ENCODE results near the gene MCMBP.

MCMBP gene

DNA sequence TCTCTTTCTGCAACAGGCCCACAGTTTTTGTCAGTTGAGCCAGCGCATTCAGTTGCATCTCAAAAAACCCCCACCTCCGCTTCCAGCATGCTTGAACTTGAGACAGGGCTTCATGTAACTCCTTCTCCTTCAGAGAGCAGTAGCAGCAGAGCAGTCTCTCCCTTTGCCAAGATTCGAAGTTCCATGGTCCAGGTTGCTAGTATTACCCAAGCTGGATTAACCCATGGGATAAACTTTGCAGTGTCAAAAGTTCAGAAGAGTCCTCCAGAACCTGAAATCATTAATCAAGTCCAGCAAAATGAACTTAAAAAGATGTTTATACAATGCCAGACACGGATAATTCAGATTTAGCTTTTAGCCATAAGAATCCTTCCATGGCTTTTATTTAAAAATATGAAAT, 45.2 kb downstream of the MCMBP start:
- no peak overlapping the region for H3K4me3 ChIP-seq (ENCODE audit: insufficient read length, low read depth)
- no peaks in the 10 kb centered on the region for H3K4me1 ChIP-seq (ENCODE audit: insufficient read depth, insufficient read length)
- no peak for DNase-seq (ENCODE audit: low read depth, low spot score)
- H3K27me3 ChIP-seq (ENCODE audit: insufficient read depth, insufficient read length): no peaks in the 10 kb centered on the region
- TF ChIP-seq ZNF274 (IDR thresholded peaks at IDR 0.05; ENCODE audit: low read depth, low read length) (no peak), SUZ12 (IDR thresholded peaks at IDR 0.05; ENCODE audit: extremely low read depth, insufficient read depth, insufficient read length) (no peak), YY1 (IDR thresholded peaks at IDR 0.05; ENCODE audit: insufficient read depth, insufficient read length) (no peak)
- H3K9ac ChIP-seq (ENCODE audit: insufficient read length, low read depth): no peak overlapping the region
- peaks cover 65% of the 10 kb centered on the region for H3K36me3 ChIP-seq (ENCODE audit: insufficient read depth, insufficient read length, low read length)
- H3K9me3 ChIP-seq (ENCODE audit: insufficient read depth, low read length): no peaks in the 10 kb centered on the region

DNA sequence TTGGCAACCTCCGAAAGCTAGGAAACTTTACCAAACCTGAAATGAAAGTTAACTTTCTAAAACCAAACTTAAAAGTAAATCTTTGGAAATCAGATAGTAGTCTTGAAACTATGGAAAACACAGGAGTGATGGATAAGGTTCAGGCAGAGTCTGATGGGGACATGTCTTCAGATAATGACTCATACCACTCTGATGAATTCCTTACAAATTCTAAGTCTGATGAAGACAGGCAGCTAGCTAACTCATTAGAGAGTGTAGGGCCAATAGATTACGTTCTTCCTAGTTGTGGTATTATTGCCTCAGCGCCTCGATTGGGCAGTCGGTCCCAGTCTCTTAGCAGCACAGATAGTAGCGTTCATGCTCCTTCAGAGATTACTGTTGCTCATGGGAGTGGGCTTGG, 45.9 kb downstream of the MCMBP start:
- no peak for DNase-seq (ENCODE audit: low read depth, low spot score)
- H3K36me3 ChIP-seq (ENCODE audit: insufficient read depth, insufficient read length, low read length): peaks cover 58% of the 10 kb centered on the region
- H3K4me1 ChIP-seq (ENCODE audit: insufficient read depth, insufficient read length): no peaks in the 10 kb centered on the region
- H3K27me3 ChIP-seq (ENCODE audit: insufficient read depth, insufficient read length): no peaks in the 10 kb centered on the region
- no peaks in the 10 kb centered on the region for H3K9me3 ChIP-seq (ENCODE audit: insufficient read depth, low read length)
- TF ChIP-seq YY1 (IDR thresholded peaks at IDR 0.05; ENCODE audit: insufficient read depth, insufficient read length): no peak
- TF ChIP-seq ZNF274 (IDR thresholded peaks at IDR 0.05; ENCODE audit: low read depth, low read length): no peak
- no peak for TF ChIP-seq SUZ12 (IDR thresholded peaks at IDR 0.05; ENCODE audit: extremely low read depth, insufficient read depth, insufficient read length)
- no peak overlapping the region for H3K4me3 ChIP-seq (ENCODE audit: insufficient read length, low read depth)
- H3K9ac ChIP-seq (ENCODE audit: insufficient read length, low read depth): no peak overlapping the region

DNA sequence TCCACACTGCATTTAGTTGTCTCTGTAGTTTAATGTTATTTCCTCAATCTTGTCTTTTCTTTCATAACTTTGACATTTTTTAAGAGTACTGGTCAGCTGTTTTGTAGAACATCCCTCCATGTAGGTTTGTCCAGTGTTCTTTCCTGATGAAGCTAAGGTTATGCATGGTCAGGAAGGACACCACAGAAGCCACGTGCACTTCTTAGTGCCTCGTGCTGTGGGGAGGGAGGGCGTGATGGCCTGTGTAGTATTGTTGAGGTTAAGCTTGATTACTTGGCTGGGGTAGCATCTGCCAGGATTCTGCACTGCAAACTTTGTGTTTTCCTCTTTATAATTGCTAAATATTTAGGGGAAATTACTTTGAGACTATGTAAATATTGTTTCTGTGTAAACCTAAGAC, 48.3 kb downstream of the MCMBP start:
- H3K27me3 ChIP-seq (ENCODE audit: insufficient read depth, insufficient read length): no peaks in the 10 kb centered on the region
- no peak overlapping the region for H3K4me3 ChIP-seq (ENCODE audit: insufficient read length, low read depth)
- DNase-seq (ENCODE audit: low read depth, low spot score): no peak
- no peak overlapping the region for H3K9ac ChIP-seq (ENCODE audit: insufficient read length, low read depth)
- peaks cover 34% of the 10 kb centered on the region for H3K36me3 ChIP-seq (ENCODE audit: insufficient read depth, insufficient read length, low read length)
- no peaks in the 10 kb centered on the region for H3K4me1 ChIP-seq (ENCODE audit: insufficient read depth, insufficient read length)
- no peaks in the 10 kb centered on the region for H3K9me3 ChIP-seq (ENCODE audit: insufficient read depth, low read length)
- TF ChIP-seq YY1 (IDR thresholded peaks at IDR 0.05; ENCODE audit: insufficient read depth, insufficient read length) (no peak), SUZ12 (IDR thresholded peaks at IDR 0.05; ENCODE audit: extremely low read depth, insufficient read depth, insufficient read length) (no peak), ZNF274 (IDR thresholded peaks at IDR 0.05; ENCODE audit: low read depth, low read length) (no peak)

DNA sequence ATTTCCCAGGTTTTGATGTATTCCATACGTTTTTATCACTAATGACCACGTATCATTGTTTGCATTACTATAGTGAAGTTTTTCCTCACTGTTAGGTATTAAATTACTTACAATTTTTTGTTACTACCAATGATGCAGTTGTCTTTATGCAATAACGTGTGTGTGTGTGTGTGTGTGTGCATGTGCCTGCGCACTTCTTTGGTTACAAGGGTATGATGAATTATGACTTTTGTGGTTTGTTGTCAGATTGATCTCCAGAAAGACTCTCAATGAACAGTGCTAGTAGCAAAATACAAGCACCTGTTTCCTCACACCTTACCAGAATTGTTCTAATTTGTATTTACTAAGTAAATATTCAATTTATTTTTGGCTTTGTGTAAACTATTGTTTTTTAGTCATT, 51.5 kb downstream of the MCMBP start:
- Histone ChIP-seq H3K4me1 (ENCODE audit: insufficient read depth, insufficient read length) (no peaks in the 10 kb centered on the region), H3K27me3 (ENCODE audit: insufficient read depth, insufficient read length) (no peaks in the 10 kb centered on the region), H3K4me3 (ENCODE audit: insufficient read length, low read depth) (no peak overlapping the region), H3K9ac (ENCODE audit: insufficient read length, low read depth) (no peak overlapping the region), H3K9me3 (ENCODE audit: insufficient read depth, low read length) (peaks cover 5% of the 10 kb centered on the region; the same call in 1 of the 2 replicates), H3K36me3 (ENCODE audit: insufficient read depth, insufficient read length, low read length) (peaks cover 10% of the 10 kb centered on the region)
- no peak for TF ChIP-seq ZNF274 (IDR thresholded peaks at IDR 0.05; ENCODE audit: low read depth, low read length)
- TF ChIP-seq YY1 (IDR thresholded peaks at IDR 0.05; ENCODE audit: insufficient read depth, insufficient read length): no peak
- DNase-seq (ENCODE audit: low read depth, low spot score): no peak

DNA sequence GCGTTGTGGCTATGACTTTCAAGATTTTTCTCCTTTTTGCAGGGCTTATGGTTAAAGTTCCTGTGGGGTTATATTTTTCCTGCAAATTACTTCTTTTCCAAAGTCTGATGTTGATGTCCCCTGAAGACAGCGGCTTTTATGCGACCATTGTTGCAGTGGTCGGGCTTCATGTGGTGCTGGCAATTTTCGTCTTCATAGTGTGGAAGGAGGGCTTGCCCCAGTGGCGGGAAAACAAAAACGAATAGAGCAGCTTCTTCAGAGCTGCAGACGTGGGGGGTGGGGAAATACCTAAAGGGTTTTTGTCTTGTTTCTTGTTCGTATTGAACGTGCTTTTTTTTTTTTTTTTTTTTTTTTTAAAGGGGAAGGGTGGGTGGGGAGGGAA, 53.8 kb downstream of the MCMBP start:
- Histone ChIP-seq H3K4me3 (ENCODE audit: insufficient read length, low read depth) (no peak overlapping the region), H3K4me1 (ENCODE audit: insufficient read depth, insufficient read length) (no peaks in the 10 kb centered on the region), H3K27me3 (ENCODE audit: insufficient read depth, insufficient read length) (no peaks in the 10 kb centered on the region), H3K9ac (ENCODE audit: insufficient read length, low read depth) (no peak overlapping the region), H3K9me3 (ENCODE audit: insufficient read depth, low read length) (peaks cover 5% of the 10 kb centered on the region; the same call in 1 of the 2 replicates), H3K36me3 (ENCODE audit: insufficient read depth, insufficient read length, low read length) (peaks cover 9% of the 10 kb centered on the region)
- DNase-seq (ENCODE audit: low read depth, low spot score): peak; percentile 23
- TF ChIP-seq ZNF274 (IDR thresholded peaks at IDR 0.05; ENCODE audit: low read depth, low read length) (no peak), SUZ12 (IDR thresholded peaks at IDR 0.05; ENCODE audit: extremely low read depth, insufficient read depth, insufficient read length) (no peak), YY1 (IDR thresholded peaks at IDR 0.05; ENCODE audit: insufficient read depth, insufficient read length) (no peak)

DNA sequence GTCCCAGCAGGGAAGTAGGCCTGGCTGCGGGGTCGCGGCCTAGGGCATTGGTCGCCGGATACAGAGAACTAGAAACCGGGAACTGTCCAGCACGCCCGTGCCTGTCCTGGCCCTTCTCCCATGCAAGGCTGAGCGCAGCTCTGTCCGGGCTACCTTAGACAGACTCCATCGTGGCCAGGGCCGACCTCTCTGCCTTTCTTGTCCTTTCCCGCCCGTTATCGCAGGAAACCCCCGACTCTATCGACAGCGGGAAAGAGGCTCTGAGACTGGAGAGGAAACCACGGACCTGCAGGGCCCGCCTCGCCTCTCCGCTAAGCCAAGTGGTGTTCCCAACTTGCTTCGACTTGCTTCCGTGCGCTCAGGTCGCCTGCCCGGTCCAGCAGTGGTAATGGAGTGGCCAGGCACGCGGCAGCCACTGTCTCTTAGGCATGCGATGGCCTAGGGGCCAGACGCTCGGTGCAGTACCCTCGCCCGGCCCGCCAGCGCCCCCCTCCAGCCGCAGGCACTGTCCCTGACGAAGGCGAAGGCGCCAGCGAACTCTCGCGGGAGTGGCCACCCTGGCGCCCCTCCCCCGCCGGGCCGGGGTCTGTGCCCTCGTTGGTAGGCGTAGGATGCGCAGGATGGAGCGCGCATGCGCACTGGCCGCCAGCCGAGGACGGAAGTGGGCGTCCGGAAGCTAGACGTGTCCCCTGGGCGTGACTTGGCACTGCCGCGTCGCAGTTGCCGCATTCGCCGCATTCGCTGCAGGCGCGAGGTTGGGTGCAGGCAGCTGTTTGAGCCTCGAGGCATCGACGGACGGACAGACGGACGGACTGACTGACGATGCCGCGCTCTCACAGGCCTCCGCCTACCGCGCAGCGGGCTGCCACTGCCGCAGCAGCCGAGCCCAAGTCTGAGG, 54.4 kb downstream of the MCMBP start:
- no peak overlapping the region for H3K9ac ChIP-seq (ENCODE audit: insufficient read length, low read depth)
- TF ChIP-seq SUZ12 (IDR thresholded peaks at IDR 0.05; ENCODE audit: extremely low read depth, insufficient read depth, insufficient read length) (no peak), ZNF274 (IDR thresholded peaks at IDR 0.05; ENCODE audit: low read depth, low read length) (no peak), YY1 (IDR thresholded peaks at IDR 0.05; ENCODE audit: insufficient read depth, insufficient read length) (no peak)
- H3K36me3 ChIP-seq (ENCODE audit: insufficient read depth, insufficient read length, low read length): peaks cover 8% of the 10 kb centered on the region
- no peaks in the 10 kb centered on the region for H3K27me3 ChIP-seq (ENCODE audit: insufficient read depth, insufficient read length)
- DNase-seq (ENCODE audit: low read depth, low spot score): no peak
- no peaks in the 10 kb centered on the region for H3K4me1 ChIP-seq (ENCODE audit: insufficient read depth, insufficient read length)
- H3K4me3 ChIP-seq (ENCODE audit: insufficient read length, low read depth): no peak overlapping the region
- H3K9me3 ChIP-seq (ENCODE audit: insufficient read depth, low read length): peaks cover 5% of the 10 kb centered on the region; the same call in 1 of the 2 replicates

DNA sequence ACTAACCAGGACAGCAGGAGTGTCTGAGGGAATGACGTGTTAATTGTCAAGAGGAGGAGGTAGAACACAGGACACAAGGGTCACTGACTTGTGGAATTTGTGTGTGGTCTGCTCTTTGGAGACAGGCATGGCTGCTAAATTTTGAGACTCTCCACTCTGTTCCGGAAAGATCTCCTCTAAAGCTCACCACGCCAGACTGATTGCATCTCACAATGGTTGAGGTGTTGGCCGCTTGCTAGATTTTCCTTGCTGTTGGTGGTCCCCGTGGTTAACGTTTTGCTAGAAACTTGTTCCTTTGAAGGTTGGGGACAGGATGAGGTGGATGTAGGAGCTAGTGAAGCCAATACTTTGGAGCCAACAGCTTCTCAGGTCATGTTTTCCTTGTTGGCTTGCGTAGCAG, 57.0 kb downstream of the MCMBP start:
- Histone ChIP-seq H3K36me3 (ENCODE audit: insufficient read depth, insufficient read length, low read length) (peaks cover 15% of the 10 kb centered on the region), H3K9me3 (ENCODE audit: insufficient read depth, low read length) (peaks cover 5% of the 10 kb centered on the region; the same call in 1 of the 2 replicates), H3K9ac (ENCODE audit: insufficient read length, low read depth) (no peak overlapping the region), H3K4me1 (ENCODE audit: insufficient read depth, insufficient read length) (no peaks in the 10 kb centered on the region), H3K4me3 (ENCODE audit: insufficient read length, low read depth) (no peak overlapping the region), H3K27me3 (ENCODE audit: insufficient read depth, insufficient read length) (no peaks in the 10 kb centered on the region)
- no peak for DNase-seq (ENCODE audit: low read depth, low spot score)
- TF ChIP-seq SUZ12 (IDR thresholded peaks at IDR 0.05; ENCODE audit: extremely low read depth, insufficient read depth, insufficient read length) (no peak), ZNF274 (IDR thresholded peaks at IDR 0.05; ENCODE audit: low read depth, low read length) (no peak), YY1 (IDR thresholded peaks at IDR 0.05; ENCODE audit: insufficient read depth, insufficient read length) (no peak)

All from NT2/D1 (cell line).